Liver (tissue), 3 donors: ENCODE results near the gene OMA1.

Experiments used
- EGR1 ChIP-seq, 2 donors: IDR thresholded peaks; 2 replicates each; pipeline ENCODE4 v1.6.1; 2016 to 2018; ENCODE audit warnings: antibody characterized with exemption in 2 of 2, low read depth in 2 of 2
- GABPA ChIP-seq, 2 donors: IDR thresholded peaks in 1 of 2; conservative IDR thresholded peaks in 1 of 2; 2 replicates each; pipeline ENCODE4 v1.6.1; 2016; ENCODE audit warnings: antibody characterized with exemption in 2 of 2, mild to moderate bottlenecking in 1 of 2, moderate library complexity in 1 of 2
- HNF4G ChIP-seq: IDR thresholded peaks from 2 replicates; pipeline ENCODE4 v1.6.1; 2016; ENCODE audit warnings: antibody characterized with exemption
- JUND ChIP-seq, 2 donors: IDR thresholded peaks; 2 replicates each; pipeline ENCODE4 v1.6.1; 2016; ENCODE audit warnings: antibody characterized with exemption in 2 of 2
- RAD21 ChIP-seq, 2 donors: IDR thresholded peaks; 2 replicates each; pipeline ENCODE4 v1.6.1; 2016; ENCODE audit warnings: antibody characterized with exemption in 2 of 2, mild to moderate bottlenecking in 2 of 2
- SP1 ChIP-seq: IDR thresholded peaks from 2 replicates; pipeline ENCODE4 v1.6.1; 2018; ENCODE audit warnings: antibody characterized with exemption, mild to moderate bottlenecking
- TAF1 ChIP-seq: conservative IDR thresholded peaks from 2 replicates; pipeline ENCODE4 v1.6.1; 2016; ENCODE audit warnings: antibody characterized with exemption, mild to moderate bottlenecking
- YY1 ChIP-seq: IDR thresholded peaks from 2 replicates; pipeline ENCODE4 v1.6.1; 2016; ENCODE audit warnings: antibody characterized with exemption, mild to moderate bottlenecking
- TF ChIP-seq, protein P1 (sequence below): fragments of 150-350 bp; IDR thresholded peaks from 2 replicates; pipeline ENCODE4 v1.5.1; 2017; ENCODE audit warnings: improper control_type of control experiment, low read depth, low read length; ENCODE audit not compliant: missing input control
- TF ChIP-seq, protein P2 (sequence below): IDR thresholded peaks from 2 replicates; pipeline ENCODE4 v1.6.1; 2016; ENCODE audit warnings: antibody characterized with exemption, mild to moderate bottlenecking
- TF ChIP-seq, protein P3 (sequence below): IDR thresholded peaks from 2 replicates; pipeline ENCODE4 v1.6.1; 2016; ENCODE audit warnings: antibody characterized with exemption
- TF ChIP-seq, protein P4 (sequence below): IDR thresholded peaks from 2 replicates; pipeline ENCODE4 v1.6.1; 2016; ENCODE audit warnings: antibody characterized with exemption
- TF ChIP-seq, protein P5 (sequence below): IDR thresholded peaks from 2 replicates; pipeline ENCODE4 v1.6.1; 2016; ENCODE audit warnings: antibody characterized with exemption
- donor health status: healthy.
- donor health status: healthy.

DNA sequence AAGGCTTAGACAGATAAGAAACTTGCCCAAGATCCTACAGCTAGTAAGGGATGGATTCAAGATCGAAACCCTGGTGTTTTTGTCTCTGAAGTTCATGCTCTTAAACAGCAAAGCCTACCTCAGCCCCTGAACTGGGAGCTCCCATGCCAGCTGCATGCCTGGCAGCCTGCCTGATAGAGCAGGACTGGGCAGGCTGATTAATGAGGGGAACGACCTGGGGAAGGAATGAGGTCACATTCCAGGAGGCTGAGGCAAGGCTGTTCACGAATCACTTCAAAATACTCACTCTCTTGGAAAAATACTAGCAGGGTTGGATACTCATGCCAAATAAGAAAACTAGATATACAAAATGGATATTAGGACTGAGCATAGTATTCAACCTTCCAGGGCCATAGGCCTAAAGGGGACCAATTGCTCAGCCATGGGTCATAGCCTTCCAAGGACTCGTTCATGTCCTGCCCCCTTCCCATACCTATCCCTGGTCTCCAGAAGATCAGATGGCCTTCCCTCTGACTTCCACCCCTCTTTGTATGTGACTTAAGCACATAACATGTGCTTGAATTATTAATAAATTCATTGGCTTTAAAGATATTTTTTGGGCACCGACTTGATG, 46.1 kb upstream of the OMA1 start:
- TF ChIP-seq, protein P1, sequence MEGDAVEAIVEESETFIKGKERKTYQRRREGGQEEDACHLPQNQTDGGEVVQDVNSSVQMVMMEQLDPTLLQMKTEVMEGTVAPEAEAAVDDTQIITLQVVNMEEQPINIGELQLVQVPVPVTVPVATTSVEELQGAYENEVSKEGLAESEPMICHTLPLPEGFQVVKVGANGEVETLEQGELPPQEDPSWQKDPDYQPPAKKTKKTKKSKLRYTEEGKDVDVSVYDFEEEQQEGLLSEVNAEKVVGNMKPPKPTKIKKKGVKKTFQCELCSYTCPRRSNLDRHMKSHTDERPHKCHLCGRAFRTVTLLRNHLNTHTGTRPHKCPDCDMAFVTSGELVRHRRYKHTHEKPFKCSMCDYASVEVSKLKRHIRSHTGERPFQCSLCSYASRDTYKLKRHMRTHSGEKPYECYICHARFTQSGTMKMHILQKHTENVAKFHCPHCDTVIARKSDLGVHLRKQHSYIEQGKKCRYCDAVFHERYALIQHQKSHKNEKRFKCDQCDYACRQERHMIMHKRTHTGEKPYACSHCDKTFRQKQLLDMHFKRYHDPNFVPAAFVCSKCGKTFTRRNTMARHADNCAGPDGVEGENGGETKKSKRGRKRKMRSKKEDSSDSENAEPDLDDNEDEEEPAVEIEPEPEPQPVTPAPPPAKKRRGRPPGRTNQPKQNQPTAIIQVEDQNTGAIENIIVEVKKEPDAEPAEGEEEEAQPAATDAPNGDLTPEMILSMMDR = no peak
- TF ChIP-seq, protein P2, sequence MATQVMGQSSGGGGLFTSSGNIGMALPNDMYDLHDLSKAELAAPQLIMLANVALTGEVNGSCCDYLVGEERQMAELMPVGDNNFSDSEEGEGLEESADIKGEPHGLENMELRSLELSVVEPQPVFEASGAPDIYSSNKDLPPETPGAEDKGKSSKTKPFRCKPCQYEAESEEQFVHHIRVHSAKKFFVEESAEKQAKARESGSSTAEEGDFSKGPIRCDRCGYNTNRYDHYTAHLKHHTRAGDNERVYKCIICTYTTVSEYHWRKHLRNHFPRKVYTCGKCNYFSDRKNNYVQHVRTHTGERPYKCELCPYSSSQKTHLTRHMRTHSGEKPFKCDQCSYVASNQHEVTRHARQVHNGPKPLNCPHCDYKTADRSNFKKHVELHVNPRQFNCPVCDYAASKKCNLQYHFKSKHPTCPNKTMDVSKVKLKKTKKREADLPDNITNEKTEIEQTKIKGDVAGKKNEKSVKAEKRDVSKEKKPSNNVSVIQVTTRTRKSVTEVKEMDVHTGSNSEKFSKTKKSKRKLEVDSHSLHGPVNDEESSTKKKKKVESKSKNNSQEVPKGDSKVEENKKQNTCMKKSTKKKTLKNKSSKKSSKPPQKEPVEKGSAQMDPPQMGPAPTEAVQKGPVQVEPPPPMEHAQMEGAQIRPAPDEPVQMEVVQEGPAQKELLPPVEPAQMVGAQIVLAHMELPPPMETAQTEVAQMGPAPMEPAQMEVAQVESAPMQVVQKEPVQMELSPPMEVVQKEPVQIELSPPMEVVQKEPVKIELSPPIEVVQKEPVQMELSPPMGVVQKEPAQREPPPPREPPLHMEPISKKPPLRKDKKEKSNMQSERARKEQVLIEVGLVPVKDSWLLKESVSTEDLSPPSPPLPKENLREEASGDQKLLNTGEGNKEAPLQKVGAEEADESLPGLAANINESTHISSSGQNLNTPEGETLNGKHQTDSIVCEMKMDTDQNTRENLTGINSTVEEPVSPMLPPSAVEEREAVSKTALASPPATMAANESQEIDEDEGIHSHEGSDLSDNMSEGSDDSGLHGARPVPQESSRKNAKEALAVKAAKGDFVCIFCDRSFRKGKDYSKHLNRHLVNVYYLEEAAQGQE = no peak
- no peak for TF ChIP-seq EGR1 (IDR thresholded peaks at IDR 0.05; ENCODE audit: low read depth in 2 of 2)
- no peak for TF ChIP-seq RAD21 (IDR thresholded peaks at IDR 0.05)
- no peak for TF ChIP-seq YY1
- no peak for TF ChIP-seq GABPA (IDR thresholded peaks at IDR 0.05 in 1 of 2, conservative IDR thresholded peaks at IDR 0.05 in 1 of 2)
- TF ChIP-seq JUND (IDR thresholded peaks at IDR 0.05) = peak; percentile 15 to 17
- TF ChIP-seq, protein P3, sequence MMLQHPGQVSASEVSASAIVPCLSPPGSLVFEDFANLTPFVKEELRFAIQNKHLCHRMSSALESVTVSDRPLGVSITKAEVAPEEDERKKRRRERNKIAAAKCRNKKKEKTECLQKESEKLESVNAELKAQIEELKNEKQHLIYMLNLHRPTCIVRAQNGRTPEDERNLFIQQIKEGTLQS = no peak
- TF ChIP-seq SP1 = no peak
- no peak for TF ChIP-seq TAF1
- TF ChIP-seq, protein P4, sequence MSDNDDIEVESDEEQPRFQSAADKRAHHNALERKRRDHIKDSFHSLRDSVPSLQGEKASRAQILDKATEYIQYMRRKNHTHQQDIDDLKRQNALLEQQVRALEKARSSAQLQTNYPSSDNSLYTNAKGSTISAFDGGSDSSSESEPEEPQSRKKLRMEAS = no peak
- TF ChIP-seq, protein P5, sequence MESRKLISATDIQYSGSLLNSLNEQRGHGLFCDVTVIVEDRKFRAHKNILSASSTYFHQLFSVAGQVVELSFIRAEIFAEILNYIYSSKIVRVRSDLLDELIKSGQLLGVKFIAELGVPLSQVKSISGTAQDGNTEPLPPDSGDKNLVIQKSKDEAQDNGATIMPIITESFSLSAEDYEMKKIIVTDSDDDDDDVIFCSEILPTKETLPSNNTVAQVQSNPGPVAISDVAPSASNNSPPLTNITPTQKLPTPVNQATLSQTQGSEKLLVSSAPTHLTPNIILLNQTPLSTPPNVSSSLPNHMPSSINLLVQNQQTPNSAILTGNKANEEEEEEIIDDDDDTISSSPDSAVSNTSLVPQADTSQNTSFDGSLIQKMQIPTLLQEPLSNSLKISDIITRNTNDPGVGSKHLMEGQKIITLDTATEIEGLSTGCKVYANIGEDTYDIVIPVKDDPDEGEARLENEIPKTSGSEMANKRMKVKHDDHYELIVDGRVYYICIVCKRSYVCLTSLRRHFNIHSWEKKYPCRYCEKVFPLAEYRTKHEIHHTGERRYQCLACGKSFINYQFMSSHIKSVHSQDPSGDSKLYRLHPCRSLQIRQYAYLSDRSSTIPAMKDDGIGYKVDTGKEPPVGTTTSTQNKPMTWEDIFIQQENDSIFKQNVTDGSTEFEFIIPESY = no peak
- no peak for TF ChIP-seq HNF4G
